Astrocyte (in vitro differentiated cells and primary cell): Measurements from ENCODE around the gene ATPAF2. TPM values are rescaled to one million over a fixed set of nuclear protein-coding genes. Genes with fewer than 3 reads are reported as not detected.
"Not testable (repeated sequence)": the region's sequence is repeated elsewhere in the genome, so short reads cannot be mapped to it uniquely, and the experiment has no call there.

Source experiments
- DNase-seq: peaks from one replicate; pipeline ENCODE4 v3.0.0-alpha.2; 2010; ENCODE audit warnings: low read depth
- FAIRE-seq: peaks from 2 replicates; lab custom pipeline; 2011; peaks lifted over from hg19 to GRCh38; lab: Jason Lieb, UNC
- H2AFZ ChIP-seq: 2 replicates; pipeline ENCODE4 v1.6.0; 2012; ENCODE audit warnings: low read depth, low read length, inconsistent platforms
- H3K27ac ChIP-seq: 2 replicates; pipeline ENCODE4 v1.5.1; 2011; ENCODE audit warnings: low read depth, low read length, inconsistent platforms
- H3K27me3 ChIP-seq: 2 replicates; pipeline ENCODE4 v1.6.0; 2011; ENCODE audit warnings: low read length, inconsistent platforms; ENCODE audit not compliant: insufficient read depth
- H3K36me3 ChIP-seq: 2 replicates; pipeline ENCODE4 v1.5.1; 2011; ENCODE audit warnings: low read length, inconsistent platforms; ENCODE audit not compliant: insufficient read depth
- H3K4me1 ChIP-seq: 2 replicates; pipeline ENCODE4 v1.5.1; 2011; ENCODE audit warnings: low read length, inconsistent platforms; ENCODE audit not compliant: insufficient read depth
- H3K4me2 ChIP-seq: 2 replicates; pipeline ENCODE4 v1.6.0; 2012; ENCODE audit warnings: low read length, inconsistent platforms
- H3K4me3 ChIP-seq: 2 replicates; pipeline ENCODE4 v1.5.1; 2011; ENCODE audit warnings: low read depth, mild to moderate bottlenecking, low read length, inconsistent platforms; ENCODE audit not compliant: insufficient read depth
- H3K79me2 ChIP-seq: 2 replicates; pipeline ENCODE4 v1.6.0; 2012; ENCODE audit warnings: mild to moderate bottlenecking, low read length, inconsistent platforms; ENCODE audit not compliant: insufficient read depth
- H3K9ac ChIP-seq: 2 replicates; pipeline ENCODE4 v1.6.0; 2012; ENCODE audit warnings: mild to moderate bottlenecking, low read length, inconsistent platforms
- H3K9me3 ChIP-seq: 2 replicates; pipeline ENCODE4 v1.5.1; 2012; ENCODE audit warnings: low read depth, mild to moderate bottlenecking, low read length, inconsistent platforms; ENCODE audit not compliant: insufficient read depth
- H4K20me1 ChIP-seq: 2 replicates; pipeline ENCODE4 v1.6.0; 2012; ENCODE audit warnings: low read length, inconsistent platforms; ENCODE audit not compliant: insufficient read depth
- H3K27ac Mint-ChIP-seq: one replicate; pipeline ENCODE4 v1.8.0; 2021; ENCODE audit warnings: mild to moderate bottlenecking, mixed read lengths; ENCODE audit not compliant: unreplicated experiment
- H3K27me3 Mint-ChIP-seq: one replicate; pipeline ENCODE4 v1.8.0; 2021; ENCODE audit warnings: low read depth, mixed read lengths; ENCODE audit not compliant: unreplicated experiment
- H3K36me3 Mint-ChIP-seq: one replicate; pipeline ENCODE4 v1.8.0; 2021; ENCODE audit warnings: low read depth, mixed read lengths; ENCODE audit not compliant: unreplicated experiment
- H3K4me1 Mint-ChIP-seq: one replicate; pipeline ENCODE4 v1.8.0; 2021; ENCODE audit warnings: low read depth, mixed read lengths; ENCODE audit not compliant: unreplicated experiment
- H3K4me3 Mint-ChIP-seq: one replicate; pipeline ENCODE4 v1.8.0; 2021; ENCODE audit warnings: mild to moderate bottlenecking, moderate library complexity, mixed read lengths; ENCODE audit not compliant: unreplicated experiment
- H3K9me3 Mint-ChIP-seq: one replicate; pipeline ENCODE4 v1.8.0; 2021; ENCODE audit warnings: mild to moderate bottlenecking, mixed read lengths; ENCODE audit not compliant: unreplicated experiment
- EZH2 ChIP-seq: IDR thresholded peaks from 2 replicates; pipeline ENCODE4 v1.6.1; 2012; ENCODE audit warnings: mild to moderate bottlenecking, low read length, inconsistent platforms; ENCODE audit not compliant: insufficient read depth
- total RNA-seq: library from RNA; stranded (reverse); gene quantifications from 2 replicates; pipeline ENCODE4 v1.2.1, GENCODE V29; 2021
- TF ChIP-seq, protein P1 (sequence below): IDR thresholded peaks from 2 replicates; pipeline ENCODE4 v1.5.1; 2011; ENCODE audit warnings: low read depth, mild to moderate bottlenecking, inconsistent platforms, low read length, moderate library complexity; ENCODE audit not compliant: insufficient read depth

Gene ATPAF2
- total RNA-seq, 1 donor from 2014 or later, result 24.8 TPM

DNA sequence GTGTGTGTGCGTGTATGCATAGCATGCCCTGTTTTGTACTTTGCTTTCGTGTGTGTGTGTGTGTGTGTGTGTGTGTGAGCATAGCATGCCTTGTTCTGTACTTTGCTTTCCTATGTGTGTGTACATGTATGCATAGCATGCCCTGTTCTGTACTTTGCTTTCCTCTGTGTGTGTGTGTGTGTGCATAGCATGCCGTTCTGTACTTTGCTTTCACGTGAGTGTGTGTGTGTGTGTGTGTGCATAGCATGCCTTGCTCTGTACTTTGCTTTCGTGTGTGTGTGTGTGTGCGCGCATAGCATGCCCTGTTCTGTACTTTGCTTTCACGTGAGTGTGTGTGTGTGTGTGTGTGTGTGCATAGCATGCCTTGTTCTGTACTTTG, 38.9 kb downstream of the ATPAF2 start:
- Histone ChIP-seq H3K27me3 (no peaks in the 10 kb centered on the region), H4K20me1 (no peaks in the 10 kb centered on the region), H3K36me3 (no peaks in the 10 kb centered on the region), H3K4me3 (no peak overlapping the region), H3K4me2 (no peak overlapping the region), H3K79me2 (no peaks in the 10 kb centered on the region), H3K9ac (no peak overlapping the region), H3K9me3 (no peaks in the 10 kb centered on the region), H2AFZ (no peak overlapping the region), H3K27ac (no peak overlapping the region), H3K4me1 (peaks cover 6% of the 10 kb centered on the region)
- Mint-ChIP-seq H3K4me3 (no peak overlapping the region), H3K36me3 (peaks cover 3% of the 10 kb centered on the region), H3K4me1 (peaks cover 12% of the 10 kb centered on the region), H3K27ac (no peak overlapping the region), H3K27me3 (peaks cover 4% of the 10 kb centered on the region), H3K9me3 (no peaks in the 10 kb centered on the region)
- DNase-seq (no peak), FAIRE-seq (no peak)
- no peak for TF ChIP-seq EZH2
- TF ChIP-seq, protein P1, sequence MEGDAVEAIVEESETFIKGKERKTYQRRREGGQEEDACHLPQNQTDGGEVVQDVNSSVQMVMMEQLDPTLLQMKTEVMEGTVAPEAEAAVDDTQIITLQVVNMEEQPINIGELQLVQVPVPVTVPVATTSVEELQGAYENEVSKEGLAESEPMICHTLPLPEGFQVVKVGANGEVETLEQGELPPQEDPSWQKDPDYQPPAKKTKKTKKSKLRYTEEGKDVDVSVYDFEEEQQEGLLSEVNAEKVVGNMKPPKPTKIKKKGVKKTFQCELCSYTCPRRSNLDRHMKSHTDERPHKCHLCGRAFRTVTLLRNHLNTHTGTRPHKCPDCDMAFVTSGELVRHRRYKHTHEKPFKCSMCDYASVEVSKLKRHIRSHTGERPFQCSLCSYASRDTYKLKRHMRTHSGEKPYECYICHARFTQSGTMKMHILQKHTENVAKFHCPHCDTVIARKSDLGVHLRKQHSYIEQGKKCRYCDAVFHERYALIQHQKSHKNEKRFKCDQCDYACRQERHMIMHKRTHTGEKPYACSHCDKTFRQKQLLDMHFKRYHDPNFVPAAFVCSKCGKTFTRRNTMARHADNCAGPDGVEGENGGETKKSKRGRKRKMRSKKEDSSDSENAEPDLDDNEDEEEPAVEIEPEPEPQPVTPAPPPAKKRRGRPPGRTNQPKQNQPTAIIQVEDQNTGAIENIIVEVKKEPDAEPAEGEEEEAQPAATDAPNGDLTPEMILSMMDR, result no peak

DNA sequence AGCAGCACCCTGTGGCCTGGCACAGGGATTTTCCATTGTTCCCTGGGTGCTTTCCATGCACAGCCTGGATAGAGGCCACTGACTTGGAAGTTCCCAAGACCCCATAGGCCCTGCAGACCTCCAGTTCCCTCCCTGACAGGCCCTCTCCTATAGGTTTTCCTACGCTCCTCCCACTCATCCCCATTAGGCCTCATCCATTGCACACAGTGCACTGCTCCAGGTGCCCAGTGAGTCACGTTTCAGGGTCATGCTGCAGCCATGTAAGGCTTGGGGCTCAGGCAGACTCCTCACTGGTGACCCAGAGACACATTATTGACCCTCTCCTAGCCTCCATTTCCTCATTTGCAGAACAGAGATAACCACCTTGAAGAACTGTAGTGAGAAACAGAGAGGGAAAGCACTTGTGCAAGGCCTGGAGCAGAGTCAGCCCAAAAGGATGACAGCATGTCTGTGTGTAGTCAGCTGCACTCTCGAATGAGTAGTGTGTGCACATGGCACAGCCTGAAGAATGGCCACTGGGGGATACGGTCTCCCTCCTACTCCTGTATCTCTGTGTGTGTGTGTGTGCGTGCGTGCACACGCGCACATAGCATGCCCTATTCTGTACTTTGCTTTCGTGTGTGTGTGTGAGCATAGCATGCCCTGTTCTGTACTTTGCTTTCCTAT, 39.5 kb downstream of the ATPAF2 start:
- no peak overlapping the region for H3K27ac ChIP-seq
- Mint-ChIP-seq H3K9me3 (no peaks in the 10 kb centered on the region), H3K4me3 (no peak overlapping the region), H3K27me3 (peaks cover 7% of the 10 kb centered on the region), H3K27ac (no peak overlapping the region), H3K36me3 (peaks cover 3% of the 10 kb centered on the region), H3K4me1 (peaks cover 17% of the 10 kb centered on the region)
- no peaks in the 10 kb centered on the region for H3K27me3 ChIP-seq
- H2AFZ ChIP-seq, result no peak overlapping the region
- H3K9me3 ChIP-seq, result no peaks in the 10 kb centered on the region
- H3K4me3 ChIP-seq, result no peak overlapping the region
- H3K36me3 ChIP-seq, result no peaks in the 10 kb centered on the region
- no peaks in the 10 kb centered on the region for H4K20me1 ChIP-seq
- no peak for TF ChIP-seq EZH2
- TF ChIP-seq, protein P1, result no peak
- H3K9ac ChIP-seq, result no peak overlapping the region
- no peak for FAIRE-seq
- peaks cover 6% of the 10 kb centered on the region for H3K4me1 ChIP-seq
- DNase-seq, result no peak
- H3K4me2 ChIP-seq, result no peak overlapping the region
- H3K79me2 ChIP-seq, result no peaks in the 10 kb centered on the region

DNA sequence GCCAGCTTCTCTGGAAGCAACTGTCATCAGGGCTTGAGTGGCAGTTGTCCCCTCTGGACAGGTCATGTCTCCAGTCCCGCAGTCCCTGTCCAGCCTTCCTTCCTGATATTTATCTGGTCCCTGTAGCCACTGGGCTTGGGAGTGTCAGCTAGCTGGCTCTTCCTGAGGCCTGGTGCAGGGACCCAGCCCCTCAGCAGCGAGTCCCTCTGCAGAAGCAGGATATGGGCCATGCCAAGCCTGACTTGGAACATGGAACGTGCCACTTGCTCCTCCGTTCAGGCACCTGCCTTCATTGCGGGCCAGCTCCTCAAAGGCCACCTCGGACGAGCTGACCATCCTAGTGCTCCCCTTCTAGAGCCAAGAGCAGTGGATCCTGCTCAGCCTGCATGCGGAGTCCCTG, 40.0 kb downstream of the ATPAF2 start:
- Histone ChIP-seq H3K79me2 (no peaks in the 10 kb centered on the region), H3K27me3 (no peaks in the 10 kb centered on the region), H3K4me1 (peaks cover 6% of the 10 kb centered on the region), H3K36me3 (no peaks in the 10 kb centered on the region), H3K4me2 (no peak overlapping the region), H4K20me1 (no peaks in the 10 kb centered on the region), H3K27ac (no peak overlapping the region), H3K4me3 (no peak overlapping the region), H3K9me3 (no peaks in the 10 kb centered on the region), H3K9ac (no peak overlapping the region), H2AFZ (no peak overlapping the region)
- Mint-ChIP-seq H3K4me1 (peaks cover 17% of the 10 kb centered on the region), H3K27me3 (peaks cover 7% of the 10 kb centered on the region), H3K4me3 (no peak overlapping the region), H3K27ac (no peak overlapping the region), H3K36me3 (peaks cover 3% of the 10 kb centered on the region), H3K9me3 (no peaks in the 10 kb centered on the region)
- FAIRE-seq, result no peak
- TF ChIP-seq, protein P1, result no peak
- TF ChIP-seq EZH2, result no peak
- DNase-seq, result no peak

DNA sequence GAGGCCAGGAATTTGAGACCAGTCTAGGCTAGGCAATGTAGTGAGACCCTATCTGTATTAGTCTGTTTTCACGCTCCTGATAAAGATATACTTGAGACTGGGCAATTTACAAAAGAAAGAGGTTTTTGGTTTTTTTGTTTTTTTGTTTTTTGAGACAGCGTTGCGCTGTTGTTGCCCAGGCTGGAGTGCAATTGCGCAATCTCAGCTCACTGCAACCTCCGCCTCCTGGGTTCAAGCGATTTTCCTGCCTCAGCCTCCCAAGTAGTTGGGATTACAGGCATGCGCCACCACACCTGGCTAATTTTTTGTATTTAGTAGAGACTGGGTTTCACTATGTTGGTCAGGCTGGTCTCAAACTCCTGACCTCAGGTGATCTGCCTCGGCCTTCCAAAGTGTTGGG, 43.1 kb downstream of the ATPAF2 start:
- H3K27ac ChIP-seq, H3K9me3 ChIP-seq, H3K9ac ChIP-seq, H3K27ac Mint-ChIP-seq, H3K27me3 ChIP-seq, H2AFZ ChIP-seq, H4K20me1 ChIP-seq, FAIRE-seq, H3K4me2 ChIP-seq, H3K4me3 ChIP-seq, H3K36me3 ChIP-seq, H3K9me3 Mint-ChIP-seq, H3K79me2 ChIP-seq, H3K4me3 Mint-ChIP-seq, H3K36me3 Mint-ChIP-seq, DNase-seq: not testable (repeated sequence)
- Mint-ChIP-seq H3K27me3 (peaks cover 14% of the 10 kb centered on the region), H3K4me1 (peaks cover 16% of the 10 kb centered on the region)
- peaks cover 13% of the 10 kb centered on the region for H3K4me1 ChIP-seq
